WERI-Rb-1 (cell line): ENCODE results near the gene RPL31.

ENCODE experiments used
- DNase-seq: peaks from one replicate; pipeline ENCODE4 v3.0.0-alpha.2; 2020
- H3K27ac ChIP-seq: fragments of 250-450 bp; sonication (Bioruptor Pico); 2 replicates; pipeline ENCODE4 v1.5.1; 2020; ENCODE audit warnings: mild to moderate bottlenecking, moderate library complexity
- H3K27me3 ChIP-seq: fragments of 250-450 bp; sonication (Bioruptor Pico); 2 replicates; pipeline ENCODE4 v1.5.1; 2021; ENCODE audit warnings: mild to moderate bottlenecking, low read depth, moderate library complexity; ENCODE audit not compliant: insufficient read depth, severe bottlenecking
- H3K36me3 ChIP-seq: fragments of 250-450 bp; sonication (Bioruptor Pico); 2 replicates; pipeline ENCODE4 v1.5.1; 2020; ENCODE audit warnings: mild to moderate bottlenecking, moderate library complexity
- H3K4me3 ChIP-seq: 2 replicates; pipeline ENCODE4 v1.5.1; 2011; ENCODE audit warnings: low read depth, mild to moderate bottlenecking, control low read depth, low read length
- H3K9me3 ChIP-seq: fragments of 250-450 bp; sonication (Bioruptor Pico); 2 replicates; pipeline ENCODE4 v1.5.1; 2021; ENCODE audit warnings: mild to moderate bottlenecking, moderate library complexity; ENCODE audit not compliant: severe bottlenecking
- TF ChIP-seq, protein P1 (sequence below): IDR thresholded peaks from 2 replicates; pipeline ENCODE4 v1.5.1; 2011; ENCODE audit warnings: low read depth, mild to moderate bottlenecking, control low read depth, inconsistent platforms, low read length

The RPL31 gene

DNA sequence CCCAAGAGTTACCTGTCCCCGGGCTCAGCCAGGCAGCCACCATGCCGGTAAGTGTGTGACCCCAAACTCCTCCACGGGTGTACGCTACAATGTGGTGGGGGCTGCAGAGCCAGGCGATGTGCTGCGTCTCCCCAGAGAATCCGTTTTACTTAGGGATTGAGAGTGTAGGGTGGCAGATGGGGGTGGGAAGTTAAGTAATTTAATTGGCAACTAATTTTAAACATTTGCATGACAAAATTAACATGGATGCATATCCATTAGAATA, 26.6 kb upstream of the RPL31 start:
- no peak overlapping the region for H3K4me3 ChIP-seq
- H3K27me3 ChIP-seq, result no peaks in the 10 kb centered on the region
- DNase-seq, result no peak
- H3K27ac ChIP-seq, result no peak overlapping the region
- TF ChIP-seq, protein P1, sequence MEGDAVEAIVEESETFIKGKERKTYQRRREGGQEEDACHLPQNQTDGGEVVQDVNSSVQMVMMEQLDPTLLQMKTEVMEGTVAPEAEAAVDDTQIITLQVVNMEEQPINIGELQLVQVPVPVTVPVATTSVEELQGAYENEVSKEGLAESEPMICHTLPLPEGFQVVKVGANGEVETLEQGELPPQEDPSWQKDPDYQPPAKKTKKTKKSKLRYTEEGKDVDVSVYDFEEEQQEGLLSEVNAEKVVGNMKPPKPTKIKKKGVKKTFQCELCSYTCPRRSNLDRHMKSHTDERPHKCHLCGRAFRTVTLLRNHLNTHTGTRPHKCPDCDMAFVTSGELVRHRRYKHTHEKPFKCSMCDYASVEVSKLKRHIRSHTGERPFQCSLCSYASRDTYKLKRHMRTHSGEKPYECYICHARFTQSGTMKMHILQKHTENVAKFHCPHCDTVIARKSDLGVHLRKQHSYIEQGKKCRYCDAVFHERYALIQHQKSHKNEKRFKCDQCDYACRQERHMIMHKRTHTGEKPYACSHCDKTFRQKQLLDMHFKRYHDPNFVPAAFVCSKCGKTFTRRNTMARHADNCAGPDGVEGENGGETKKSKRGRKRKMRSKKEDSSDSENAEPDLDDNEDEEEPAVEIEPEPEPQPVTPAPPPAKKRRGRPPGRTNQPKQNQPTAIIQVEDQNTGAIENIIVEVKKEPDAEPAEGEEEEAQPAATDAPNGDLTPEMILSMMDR, result no peak
- H3K9me3 ChIP-seq, result no peaks in the 10 kb centered on the region
- H3K36me3 ChIP-seq, result no peaks in the 10 kb centered on the region

DNA sequence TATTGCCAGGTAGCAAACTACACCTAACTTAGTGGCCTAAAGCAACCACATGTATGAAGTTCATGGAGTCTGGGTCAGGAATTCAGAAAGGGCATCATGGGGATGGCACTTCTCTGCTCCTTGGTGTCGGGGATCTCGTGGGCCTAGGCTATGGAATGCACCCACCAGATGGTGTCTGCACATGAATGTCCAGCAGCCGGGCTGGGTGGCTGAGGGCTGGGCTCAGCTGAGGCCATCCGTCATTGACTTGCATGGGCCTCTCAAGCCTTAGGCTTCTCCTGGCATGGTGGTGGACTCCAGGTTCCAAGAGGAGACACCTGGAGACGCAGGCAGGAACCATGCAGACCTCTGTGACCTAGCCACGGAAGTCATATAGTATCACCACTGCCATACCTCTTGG, 26.0 kb upstream of the RPL31 start:
- Histone ChIP-seq H3K9me3 (no peaks in the 10 kb centered on the region), H3K27ac (no peak overlapping the region), H3K36me3 (no peaks in the 10 kb centered on the region), H3K4me3 (no peak overlapping the region), H3K27me3 (no peaks in the 10 kb centered on the region)
- TF ChIP-seq, protein P1, result no peak
- DNase-seq, result no peak

DNA sequence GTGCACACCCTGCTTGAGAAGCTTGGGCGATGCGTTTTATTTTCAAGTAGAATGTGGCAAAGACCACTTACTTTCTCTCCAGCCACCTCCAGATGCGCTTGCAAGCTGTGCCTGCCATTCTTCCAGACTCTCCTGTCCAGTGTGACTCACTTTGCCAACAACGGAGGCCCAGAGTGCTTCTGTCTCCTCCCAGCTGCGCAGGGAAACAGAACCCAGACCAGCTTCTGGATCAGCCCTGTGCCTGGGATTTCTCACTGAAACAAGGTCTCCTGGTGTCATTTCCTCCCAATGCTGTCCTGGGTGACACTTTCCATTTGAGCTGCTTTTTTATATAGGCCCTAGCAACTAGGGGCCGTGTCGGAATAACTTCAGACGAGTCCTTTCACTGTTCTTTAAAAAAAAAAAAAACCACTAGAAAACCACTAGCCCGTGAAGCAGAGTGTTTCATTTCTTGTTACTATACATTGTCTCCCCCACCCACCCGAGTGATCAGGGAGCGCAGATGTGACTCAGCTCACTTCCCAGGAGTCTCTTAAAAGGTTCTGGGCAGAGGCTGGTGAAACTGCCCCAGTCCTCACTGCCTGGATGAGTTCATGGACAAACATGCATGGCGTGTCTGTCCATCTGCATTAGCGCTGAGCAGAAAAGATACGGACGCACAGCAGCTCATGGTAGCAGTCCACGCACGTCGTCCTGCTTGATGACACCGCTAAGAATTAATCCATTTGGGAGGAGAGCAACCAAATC, 25.3 kb upstream of the RPL31 start:
- Histone ChIP-seq H3K36me3 (no peaks in the 10 kb centered on the region), H3K27me3 (no peaks in the 10 kb centered on the region), H3K4me3 (no peak overlapping the region), H3K27ac (no peak overlapping the region), H3K9me3 (no peaks in the 10 kb centered on the region)
- TF ChIP-seq, protein P1, result no peak
- no peak for DNase-seq

DNA sequence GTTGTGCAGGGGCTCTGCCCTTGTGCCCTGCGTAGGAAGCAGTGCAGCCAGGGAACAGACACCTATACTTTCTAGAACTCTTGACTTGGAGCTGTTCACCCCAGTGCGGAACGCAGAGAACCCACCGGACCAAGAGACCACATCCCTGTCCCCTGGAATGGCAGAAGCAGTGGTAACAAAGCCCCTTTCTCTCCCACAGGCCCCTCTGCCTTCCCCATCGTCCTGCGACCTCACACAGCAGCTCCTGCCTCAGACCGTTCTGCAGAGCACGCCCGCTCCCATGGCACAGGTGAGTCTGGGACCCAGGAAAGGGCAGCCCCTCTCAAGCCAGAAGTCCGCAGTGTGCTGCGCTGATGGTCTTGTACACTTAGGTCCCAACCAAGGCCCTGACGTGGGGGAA, 24.6 kb upstream of the RPL31 start:
- H3K27ac ChIP-seq, result no peak overlapping the region
- H3K4me3 ChIP-seq, result no peak overlapping the region
- no peaks in the 10 kb centered on the region for H3K36me3 ChIP-seq
- H3K27me3 ChIP-seq, result no peaks in the 10 kb centered on the region
- no peak for DNase-seq
- H3K9me3 ChIP-seq, result no peaks in the 10 kb centered on the region
- TF ChIP-seq, protein P1, result no peak

DNA sequence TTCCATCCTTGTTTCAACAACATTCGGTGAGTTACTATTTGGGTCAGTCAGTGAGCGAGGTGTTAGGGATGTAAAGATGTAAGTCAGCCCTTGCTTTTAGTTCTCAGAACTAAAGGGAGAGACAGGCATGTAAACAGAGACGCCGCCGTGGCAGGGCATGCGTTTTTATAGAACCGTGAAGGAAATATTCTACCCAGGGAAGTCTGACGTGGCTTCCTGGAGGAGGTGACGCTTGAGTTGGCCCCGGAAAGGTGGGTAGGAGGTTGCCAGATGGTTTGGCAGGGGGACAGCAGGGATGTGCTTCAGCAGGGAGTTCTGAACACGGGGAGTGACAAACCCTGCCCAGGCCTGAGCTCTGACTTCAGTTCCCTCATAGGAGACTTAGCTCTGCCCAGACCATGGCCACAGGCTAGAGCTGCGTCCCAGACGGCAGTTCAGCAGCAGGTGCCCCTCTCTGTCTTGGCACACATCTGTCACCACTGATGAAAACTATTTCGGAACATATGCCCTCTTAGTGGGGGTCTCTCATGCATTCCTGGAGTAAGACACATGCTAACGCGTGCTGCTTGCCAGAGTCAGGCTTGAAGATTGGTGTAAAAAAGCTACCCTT, 23.4 kb upstream of the RPL31 start:
- no peak for DNase-seq
- Histone ChIP-seq H3K9me3 (no peaks in the 10 kb centered on the region), H3K4me3 (no peak overlapping the region), H3K27me3 (no peaks in the 10 kb centered on the region), H3K27ac (no peak overlapping the region), H3K36me3 (no peaks in the 10 kb centered on the region)
- TF ChIP-seq, protein P1, result no peak

DNA sequence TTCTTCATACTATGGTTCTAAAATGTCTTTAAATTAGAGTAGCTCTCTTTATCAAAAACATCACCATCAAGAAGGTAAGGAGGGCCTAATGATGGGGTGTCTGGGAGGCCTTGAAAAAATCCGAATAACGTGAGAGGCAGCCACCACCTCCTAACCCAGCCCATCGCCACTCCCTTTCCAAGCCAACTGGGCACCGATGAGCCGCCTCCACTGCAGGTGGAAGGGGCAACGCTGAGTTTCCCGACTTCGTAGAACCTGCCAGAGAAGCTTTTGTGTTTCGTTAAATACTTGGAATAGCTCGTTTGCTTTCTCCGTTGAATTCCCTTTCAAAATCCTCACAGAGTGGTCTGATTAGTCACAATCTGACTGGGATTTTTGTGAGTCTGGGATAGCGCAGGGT, 22.0 kb upstream of the RPL31 start:
- Histone ChIP-seq H3K4me3 (no peak overlapping the region), H3K36me3 (no peaks in the 10 kb centered on the region), H3K27ac (no peak overlapping the region), H3K9me3 (no peaks in the 10 kb centered on the region), H3K27me3 (no peaks in the 10 kb centered on the region)
- DNase-seq, result no peak
- TF ChIP-seq, protein P1, result no peak
